ENCODE measurements around the gene UFL1.
A peak's percentile ranks its signal among the peaks of the same experiment; 100 is the strongest.
"Not testable (repeated sequence)": the region's sequence is repeated elsewhere in the genome, so short reads cannot be mapped to it uniquely, and the experiment has no call there.

The UFL1 gene

DNA sequence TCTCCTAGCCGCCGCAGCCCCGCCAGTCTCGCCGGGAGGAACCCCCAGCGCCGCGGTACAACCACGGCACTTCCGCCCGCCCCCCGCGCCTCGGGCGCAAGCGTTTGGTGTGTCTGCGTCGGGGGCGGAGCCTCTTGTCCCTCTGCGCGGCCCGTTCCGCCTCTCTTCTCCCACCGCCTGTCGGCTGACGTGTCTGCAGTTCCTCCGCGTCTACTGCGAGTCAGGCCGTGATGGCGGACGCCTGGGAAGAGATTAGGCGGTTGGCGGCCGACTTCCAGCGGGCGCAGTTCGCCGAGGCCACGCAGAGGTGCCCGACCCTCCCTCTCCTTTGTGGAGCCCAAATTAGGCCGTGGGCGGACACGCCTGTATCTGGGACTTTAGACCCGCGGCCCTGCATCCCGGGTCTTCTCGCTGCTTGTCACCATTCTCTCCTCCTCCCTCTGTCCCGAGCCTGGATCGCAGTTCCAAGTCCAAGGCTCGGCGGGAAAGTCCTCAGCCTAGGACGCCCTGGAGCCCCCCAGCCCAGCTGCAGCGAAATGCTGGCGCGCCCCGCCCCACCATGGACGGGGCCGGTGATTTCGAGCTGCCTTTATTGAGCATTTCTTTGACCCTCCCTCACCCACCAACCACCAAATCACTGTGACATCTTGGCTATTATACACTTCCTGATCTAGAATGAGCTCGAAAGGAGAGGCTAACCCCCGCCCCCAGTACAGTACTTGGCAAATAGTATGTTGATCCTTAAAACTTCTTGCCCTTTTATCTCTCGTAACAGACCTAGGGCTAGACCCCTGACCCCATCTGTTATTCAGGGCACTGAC, at the start of gene UFL1:
Gene UFL1, plus strand, starts transcription at position 163 of the 821 bp plus-strand sequence. Its CDS starts 68 bp downstream, at position 231.
- DNase-seq: peak; percentile 92

DNA sequence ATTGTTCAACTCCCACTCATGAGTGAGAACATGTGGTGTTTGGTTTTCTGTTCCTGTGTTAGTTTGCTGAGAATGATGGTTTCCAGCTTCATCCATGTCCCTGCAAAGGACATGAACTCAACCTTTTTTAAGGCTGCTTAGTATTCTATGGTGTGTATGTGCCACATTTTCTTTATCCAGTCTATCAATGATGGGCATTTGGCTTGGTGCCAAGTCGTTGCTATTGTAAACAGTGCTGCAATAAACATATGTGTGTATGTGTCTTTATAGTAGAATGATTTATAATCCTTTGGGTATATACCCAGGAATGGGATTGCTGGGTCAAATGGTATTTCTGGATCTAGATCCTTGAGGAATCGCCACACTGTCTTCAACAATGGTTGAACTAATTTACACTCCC, 49.3 kb upstream of the UFL1 start:
- DNase-seq: not testable (repeated sequence)

DNA sequence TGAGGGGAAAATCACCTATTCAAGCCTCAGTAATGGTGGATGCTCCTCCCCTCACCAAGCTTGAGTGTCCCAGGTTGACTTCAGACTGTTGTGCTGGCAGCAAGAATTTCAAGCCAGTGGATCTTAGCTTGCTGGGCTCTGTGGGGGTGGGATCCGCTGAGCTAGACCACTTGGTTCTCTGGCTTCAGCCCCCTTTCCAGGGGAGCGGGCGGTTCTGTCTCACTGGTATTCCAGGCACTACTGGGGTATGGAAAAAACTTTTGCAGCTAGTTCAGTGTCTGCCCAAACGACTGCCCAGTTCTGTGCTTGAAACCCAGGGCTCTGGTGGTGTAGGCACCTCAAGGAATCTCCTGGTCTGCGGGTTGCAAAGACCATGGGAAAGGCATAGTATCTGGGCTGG, 42.9 kb upstream of the UFL1 start:
- DNase-seq: no peak

DNA sequence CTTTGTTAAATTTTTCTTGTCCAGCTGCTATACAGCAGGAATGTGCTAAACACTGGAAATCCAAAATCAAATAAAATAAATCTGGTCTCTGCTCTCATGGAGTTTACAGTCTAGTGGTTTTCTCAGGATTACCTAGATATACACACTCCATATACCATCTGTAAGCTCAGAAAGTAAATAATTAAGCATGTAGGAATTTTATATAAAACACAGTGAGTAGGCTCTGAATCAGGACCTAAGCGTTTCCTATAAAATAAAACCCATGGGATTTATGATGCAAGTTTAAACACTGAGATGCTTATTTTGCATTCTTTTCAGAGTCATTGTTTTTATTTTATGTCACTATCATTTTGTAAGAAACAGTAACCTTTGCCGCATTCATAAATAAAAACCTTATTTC, 29.7 kb upstream of the UFL1 start:
- no peak for DNase-seq

DNA sequence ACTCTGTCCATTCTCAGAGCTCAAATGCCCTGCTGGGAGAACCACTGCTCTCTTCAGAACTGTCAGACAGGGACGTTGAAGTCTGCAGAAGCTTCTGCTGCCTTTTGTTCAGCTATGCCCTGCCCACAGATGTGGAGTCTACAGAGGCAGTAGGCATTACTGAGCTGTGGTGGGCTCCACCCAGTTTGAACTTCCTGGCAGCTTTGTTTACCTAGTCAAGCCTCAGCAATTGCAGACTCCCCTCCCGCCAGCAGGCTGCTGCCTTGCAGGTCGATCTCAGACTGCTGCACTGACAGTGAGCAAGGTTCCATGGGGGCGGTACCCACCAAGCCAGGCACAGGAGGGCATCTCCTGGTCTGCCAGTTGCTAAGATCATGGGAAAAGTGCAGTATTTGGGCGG, 21.8 kb upstream of the UFL1 start:
- no peak for DNase-seq

DNA sequence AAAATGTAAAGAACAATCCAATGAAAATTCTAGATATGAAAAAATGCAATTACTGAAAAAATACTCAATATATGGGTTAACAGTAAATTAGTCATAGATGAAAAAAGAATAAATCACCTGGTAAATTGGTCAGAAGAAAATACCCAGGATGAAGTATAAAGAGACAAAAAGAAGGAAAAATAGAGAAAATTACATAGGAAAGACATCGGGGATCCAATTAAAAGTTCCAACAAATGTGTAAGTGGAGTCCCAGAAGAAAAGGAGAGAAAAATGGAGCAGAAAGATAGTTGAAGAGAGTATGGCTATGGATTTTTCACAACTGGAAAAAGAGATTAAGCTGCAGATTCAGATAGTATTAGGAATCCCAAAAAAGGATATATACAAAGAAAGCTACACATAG, 18.7 kb upstream of the UFL1 start:
- DNase-seq: no peak

DNA sequence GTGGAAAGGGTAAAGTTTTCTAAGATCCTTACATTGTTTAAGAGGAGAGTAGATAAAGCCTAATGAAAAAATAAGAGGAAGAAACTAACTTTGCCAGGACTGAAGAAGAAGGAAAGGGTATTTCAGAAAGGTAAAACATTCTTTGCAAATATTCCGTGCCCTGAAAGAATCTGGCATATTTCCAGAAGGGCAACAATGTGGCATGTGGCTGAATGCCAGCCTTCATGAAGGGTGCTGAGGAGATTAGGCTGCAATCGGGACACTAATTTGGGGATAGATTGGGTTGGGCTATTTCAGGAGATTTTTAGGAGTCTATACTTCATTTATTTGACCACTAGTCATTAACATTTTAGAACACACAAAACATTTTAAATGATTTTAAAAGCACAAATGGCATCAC, 16.2 kb upstream of the UFL1 start:
- DNase-seq: no peak

DNA sequence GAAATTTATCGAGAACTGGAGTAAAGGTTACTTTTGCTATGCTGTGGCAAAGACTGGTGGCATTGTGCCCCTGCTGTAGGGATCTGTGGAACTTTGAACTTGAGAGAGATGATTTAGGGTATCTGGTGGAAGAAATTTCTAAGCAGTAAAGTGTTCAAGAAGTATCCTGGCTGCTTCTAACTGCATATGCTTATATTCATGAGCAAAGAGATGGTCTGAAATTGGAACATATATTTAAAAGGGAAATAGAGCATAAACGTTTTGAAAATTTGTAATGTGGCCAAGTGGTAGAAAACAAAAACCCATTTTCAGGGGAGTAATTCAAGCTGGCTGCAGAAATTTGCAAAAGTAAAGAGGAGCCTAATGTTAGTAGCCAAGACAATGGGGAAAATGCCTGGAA, 12.3 kb upstream of the UFL1 start:
- no peak for DNase-seq

DNA sequence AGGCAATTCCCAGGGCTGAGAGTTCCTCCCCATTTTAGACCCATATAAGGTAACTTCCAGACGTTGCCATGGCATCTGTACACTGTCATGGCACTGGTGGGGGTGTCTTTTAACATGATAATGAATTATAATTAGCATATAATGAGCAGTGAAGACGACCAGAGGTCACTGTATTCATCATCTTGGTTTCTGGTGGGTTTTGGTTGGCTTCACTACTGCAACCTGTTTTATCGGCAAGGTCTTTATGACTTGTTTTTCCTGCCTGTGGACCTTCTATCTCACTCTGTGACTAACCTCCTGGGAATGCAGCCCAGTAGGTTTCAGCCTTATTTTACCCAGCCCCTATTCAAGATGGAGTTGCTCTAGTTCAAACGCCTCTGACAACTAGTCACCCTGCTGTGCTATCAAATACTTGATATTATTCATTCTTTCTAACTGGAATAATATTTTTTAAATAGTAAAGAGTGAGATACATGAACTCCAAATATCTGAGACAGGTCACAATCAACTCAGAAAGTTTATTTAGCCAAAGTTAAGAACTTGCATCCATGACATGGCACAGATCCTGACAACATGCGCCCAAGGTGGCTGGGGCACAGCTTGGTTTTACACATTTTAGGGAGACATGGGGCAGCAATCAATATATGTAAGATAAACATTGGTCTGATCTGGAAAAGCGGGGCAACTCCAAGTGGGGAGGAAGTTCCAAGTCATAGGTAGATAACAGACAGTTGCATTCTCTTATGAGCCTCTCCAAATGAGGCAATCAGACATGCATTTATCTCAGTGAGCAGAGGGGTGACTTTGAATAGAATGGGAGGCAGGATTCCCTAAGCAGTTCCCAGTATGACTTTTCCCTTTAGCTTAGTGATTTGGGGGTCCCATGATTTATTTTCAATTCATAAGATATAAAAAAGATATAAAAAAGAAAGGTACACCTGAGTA, 1.2 kb upstream of the UFL1 start:
- DNase-seq: no peak

DNA sequence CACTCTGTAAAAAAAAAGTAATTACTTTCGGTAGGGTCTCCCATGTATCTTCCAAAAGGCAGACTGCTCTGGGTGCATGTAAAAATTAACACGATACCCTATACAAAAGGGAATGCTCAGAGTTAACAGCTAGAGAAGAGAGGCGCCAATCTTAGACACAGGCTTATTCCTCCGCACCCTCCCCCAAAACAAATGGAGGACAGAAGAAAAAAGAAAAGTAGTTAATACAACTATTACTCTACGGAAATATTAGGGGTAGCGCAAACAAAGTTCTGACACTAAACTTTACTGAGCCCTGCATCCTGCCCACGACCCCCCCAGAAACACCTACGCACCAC, 331 bp upstream of the UFL1 start:
- no peak for DNase-seq

DNA sequence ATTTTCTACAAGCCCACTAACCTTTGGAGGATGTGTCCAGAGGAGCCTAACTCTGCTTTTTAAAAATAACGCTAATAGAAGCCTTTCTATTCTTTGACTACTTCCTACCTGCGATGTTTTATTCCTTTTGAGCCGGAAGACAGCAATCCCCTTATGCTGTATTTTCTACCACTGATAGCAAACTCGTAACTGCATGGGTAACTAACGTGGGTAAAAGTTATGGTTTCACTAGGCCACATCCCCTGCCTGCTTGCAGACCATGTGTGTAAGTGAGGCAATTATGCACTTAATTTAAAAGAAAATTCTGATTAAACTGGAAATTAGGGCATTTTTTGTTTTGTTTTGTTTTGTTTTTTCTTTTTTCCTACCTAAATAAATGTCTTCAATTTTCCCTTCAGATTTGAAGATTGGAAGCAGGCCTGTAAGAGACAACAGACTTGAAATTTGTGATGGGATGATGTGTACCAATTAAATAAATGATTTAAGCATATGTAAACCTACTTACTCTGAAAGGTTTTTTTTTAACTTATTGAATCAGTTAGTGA, 931 bp downstream of the UFL1 start:
- no peak for DNase-seq

DNA sequence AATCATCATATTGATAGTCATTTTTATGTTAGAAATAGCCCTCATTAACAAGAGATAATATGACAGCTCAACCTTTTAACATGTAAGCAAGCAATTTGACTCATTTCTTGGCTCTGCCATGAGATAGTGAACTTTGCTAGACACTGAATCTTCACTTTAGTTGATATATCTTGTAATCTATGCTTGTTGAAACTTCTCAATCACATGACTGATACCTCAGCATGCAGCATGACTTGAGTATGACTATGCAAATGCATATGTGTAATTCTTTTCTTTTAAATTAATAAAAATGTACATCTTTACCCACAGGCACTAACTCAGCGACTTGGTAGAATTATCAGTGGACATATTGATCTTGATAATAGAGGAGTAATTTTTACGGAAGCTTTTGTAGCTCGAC, 6.6 kb downstream of the UFL1 start:
- no peak for DNase-seq

DNA sequence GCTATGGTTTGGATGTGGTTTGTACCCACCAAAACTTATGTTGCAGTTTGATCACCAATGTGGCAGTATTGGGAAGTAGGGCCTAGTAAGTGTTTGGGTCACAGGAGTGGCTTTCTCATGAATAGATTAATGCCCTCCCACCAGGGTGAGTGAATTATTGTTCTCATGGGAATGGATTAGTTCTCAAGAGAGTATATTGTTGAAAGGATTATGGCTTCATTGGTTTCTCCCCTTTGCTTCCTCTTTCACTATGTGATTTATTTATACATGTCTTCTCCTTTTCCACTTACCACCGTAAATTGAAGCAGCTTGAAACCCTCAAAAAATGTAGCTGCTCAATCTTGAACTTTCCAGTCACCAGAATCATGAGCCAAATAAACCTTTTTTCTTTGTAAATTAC, 10.8 kb downstream of the UFL1 start:
- DNase-seq: no peak

DNA sequence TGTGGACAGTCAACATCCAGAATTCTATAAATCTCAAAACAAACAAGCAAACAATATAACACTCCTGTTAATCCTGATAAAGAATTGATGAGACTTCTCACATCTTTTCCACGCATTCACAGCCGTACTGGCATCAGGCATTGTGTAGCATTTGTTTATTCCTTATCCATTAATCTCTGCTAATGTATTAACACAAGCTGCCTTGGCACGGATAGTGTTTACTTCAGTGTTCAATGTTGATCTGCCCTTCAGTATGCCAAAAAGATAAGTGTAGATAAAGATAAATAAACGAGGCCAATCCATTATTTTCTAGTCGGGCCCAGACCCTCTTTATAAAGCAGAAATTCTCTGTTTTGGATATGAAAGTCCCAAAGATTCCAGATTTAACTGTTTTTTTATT, 16.1 kb downstream of the UFL1 start:
- no peak for DNase-seq

DNA sequence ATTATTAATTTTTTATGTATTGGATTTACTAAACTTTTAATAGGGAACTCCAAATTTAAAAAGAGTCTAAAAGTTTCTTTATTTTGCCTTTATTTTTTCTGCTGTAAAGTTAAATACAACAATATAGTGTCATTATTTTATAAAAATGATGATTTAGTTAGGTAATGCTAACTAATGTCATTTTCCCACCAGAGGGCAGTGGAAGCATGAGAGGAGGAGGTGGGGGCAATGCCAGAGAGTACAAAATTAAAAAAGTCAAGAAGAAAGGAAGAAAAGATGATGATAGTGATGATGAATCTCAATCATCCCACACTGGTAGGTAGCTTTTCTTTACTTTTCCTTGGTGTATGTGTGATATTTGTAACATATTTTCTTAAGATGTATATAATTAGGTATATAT, 21.1 kb downstream of the UFL1 start:
- no peak for DNase-seq

DNA sequence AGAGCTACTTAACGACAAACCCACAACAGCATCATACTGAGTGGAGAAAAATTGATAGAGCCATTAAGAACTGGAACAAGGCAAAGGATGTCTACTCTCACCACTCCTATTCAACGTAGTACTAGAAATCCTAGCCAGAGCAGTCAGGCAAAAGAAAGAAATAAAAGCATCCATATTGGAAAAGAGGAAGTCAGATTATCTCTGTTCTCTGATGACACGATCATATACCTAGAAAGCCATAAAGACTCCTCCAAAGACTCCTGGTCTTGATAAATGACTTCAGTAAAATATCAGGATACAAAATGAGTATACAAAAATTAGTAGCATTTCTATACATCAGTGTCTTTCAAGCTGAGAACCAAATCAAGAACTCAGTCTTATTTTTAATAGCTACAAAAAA, 24.3 kb downstream of the UFL1 start:
- DNase-seq: no peak

DNA sequence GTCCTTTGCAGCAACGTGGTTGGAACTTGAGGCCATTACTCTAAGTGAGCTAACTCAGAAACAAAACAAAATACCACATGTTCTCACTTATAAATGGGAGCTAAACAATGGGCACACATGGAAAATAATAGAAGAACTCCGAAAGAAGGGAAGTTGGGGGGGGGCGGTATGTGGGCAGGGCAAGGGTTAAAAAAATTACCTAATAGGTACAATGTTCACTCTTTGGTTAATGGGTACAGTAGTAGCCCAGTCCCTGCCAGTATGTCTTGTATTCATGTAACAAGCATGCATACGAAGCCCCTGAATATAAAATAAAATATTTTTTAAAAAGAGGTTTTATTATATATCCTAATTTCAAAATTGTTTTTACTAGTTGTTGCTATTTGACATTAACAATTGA, 26.0 kb downstream of the UFL1 start:
- DNase-seq: no peak

DNA sequence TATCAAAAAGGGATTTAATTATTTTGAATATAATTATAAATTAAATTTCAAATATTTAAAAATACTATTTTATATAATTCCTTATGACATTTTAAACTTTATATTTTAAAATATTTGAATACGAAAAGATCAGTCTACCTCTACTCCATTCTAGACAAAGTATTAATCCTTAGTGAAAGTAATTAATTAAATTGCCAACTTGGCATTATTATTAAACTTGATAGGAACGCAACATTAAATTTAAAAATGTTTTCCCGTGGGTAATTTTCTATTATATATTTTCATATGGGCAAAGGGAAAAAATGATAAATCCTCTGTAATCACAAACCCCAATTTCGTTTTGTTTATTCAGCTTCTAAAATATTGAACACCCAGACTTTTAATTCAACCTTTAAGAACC, 33.0 kb downstream of the UFL1 start:
- no peak for DNase-seq

DNA sequence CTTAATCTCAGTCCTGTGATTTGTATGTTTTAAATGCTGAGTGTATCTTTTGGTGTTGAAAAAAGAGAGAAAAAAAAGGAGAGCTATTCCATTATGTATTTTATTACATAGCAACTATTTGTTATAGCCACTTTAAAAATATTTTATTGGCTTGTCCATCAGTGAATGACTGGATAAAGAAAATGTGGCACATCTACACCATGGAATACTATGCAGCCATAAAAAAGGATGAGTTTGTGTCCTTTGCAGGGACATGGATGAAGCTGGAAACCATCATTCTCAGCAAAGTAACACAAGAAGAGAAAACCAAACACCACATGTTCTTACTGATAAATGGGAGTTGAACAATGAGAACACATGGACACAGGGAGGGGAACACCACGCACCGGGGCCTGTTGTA, 38.1 kb downstream of the UFL1 start:
- not testable (repeated sequence) for DNase-seq

DNA sequence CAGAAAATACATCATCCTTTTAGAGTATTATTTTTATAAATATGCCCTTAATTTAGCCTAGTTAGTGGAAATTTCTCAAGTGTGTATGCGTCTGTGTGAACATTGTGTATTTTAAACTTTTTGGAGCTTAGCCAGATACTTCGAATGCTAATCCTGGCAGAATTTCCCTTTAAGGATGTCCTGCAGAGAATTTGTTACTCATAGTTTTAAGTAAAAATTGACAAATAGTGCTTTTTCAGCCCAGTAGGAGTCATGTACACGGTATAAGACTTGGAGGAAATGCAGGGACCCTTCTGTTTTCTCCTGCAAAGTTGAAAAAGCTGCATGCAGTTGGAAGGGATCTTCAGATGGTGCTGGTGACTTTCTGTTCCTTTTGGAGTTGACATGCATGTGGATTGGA, 41.3 kb downstream of the UFL1 start, which contains the start of gene FHL5:
Gene FHL5, plus strand, starts transcription at position 243 of the 400 bp plus-strand sequence. CDS start 40,486 bp downstream, outside the sequence.
- no peak for DNase-seq

DNA sequence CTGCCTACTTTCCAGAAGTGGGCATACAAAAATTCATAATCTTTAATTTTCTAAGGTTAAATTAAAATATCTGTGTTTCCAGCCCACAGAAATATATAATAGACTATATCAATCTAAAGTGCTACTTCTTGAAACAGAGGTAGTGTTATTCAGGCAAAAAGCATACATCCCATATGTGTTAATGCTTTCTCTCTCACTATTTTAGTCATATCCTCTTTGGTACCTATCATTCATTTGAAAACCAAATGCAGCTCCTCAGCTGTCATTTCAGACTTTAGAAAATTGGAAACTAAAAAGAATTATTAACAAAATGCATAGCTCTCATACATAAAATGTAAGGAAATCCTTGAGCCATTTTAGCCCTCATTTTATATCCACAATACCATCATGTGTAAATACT, 42.2 kb downstream of the UFL1 start:
- no peak for DNase-seq

DNA sequence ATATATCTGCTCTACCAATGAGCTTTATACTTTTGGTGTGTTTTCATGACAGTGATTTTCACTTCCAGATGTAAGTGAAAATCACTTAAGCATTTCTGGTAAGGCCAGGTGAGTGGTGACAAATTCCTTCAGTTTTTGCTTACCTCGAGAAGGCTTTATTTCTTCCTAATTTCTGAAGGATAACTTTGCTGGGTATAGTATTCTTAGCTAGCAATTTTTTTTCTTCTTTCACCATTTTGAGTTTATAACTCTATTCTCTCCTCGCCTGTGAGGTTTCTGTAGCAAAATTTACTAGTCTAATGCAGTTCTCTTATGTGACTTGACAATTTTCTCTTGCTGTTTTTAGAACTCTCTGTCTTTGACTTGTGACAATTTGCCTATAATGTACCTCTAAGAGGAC, 48.4 kb downstream of the UFL1 start:
- DNase-seq: no peak

DNA sequence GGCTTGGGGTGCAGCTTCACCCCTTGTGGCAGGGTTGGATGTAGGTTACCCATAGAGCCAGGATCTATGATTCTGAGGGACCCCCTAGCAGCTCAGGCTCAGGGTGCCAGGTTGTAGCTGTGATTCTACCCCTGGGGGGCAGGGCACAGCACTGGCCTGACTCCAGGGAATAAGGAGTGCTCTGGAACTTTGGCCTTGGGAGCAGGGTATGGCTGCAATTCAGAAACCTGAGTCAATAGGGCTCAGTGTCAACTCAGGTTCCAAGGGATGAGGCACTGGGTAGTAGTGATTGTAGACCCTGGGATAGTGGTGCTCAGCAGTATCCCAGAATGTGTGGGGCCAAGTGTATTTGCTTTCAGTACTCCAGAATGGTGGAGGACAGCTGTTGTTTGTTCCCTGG, 49.9 kb downstream of the UFL1 start:
- no peak for DNase-seq

DNA sequence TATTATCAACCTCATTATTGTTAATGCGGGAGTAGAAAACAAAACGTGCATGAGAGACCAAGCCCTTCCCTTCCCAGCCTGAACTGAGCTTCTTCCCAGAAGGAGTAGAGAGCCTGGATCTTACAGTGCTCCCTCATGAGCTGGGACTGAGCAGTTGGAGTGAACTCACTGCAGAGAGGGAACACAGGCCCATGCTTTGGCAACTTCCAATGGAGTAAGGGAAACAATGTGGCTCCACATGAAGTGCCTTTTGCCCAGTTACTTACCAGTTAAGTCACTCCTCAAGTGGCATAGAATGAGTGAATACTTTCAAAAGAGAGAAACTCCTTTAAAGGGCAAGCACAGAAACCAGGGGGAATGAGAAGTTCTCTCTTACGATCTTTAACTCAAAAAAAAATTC, 53.8 kb downstream of the UFL1 start:
- no peak for DNase-seq
